A673 (cell line): ENCODE results near the gene MAP3K5. TPM values are rescaled to one million over a fixed set of nuclear protein-coding genes. Genes with fewer than 3 reads are reported as not detected.

Experiments
- BruUV-seq: library from RNA; stranded (reverse); fragments of 400-500 nt; replicated peaks from 2 replicates; lab custom pipeline; 2021; lab: Mats Ljungman, UMichigan
- CTCF ChIA-PET: fragments of 300-600 bp; sonication (Branson Sonifier 250); formaldehyde crosslinking; loops from one replicate; lab custom pipeline; 2022; ENCODE audit warnings: antibody characterized with exemption; lab: Charles Lee
- POLR2A ChIA-PET: fragments of 300-600 bp; sonication (Branson Sonifier 250); formaldehyde crosslinking; loops from one replicate; lab custom pipeline; 2022; ENCODE audit warnings: antibody characterized with exemption; ENCODE audit not compliant: low non-redundant PET; lab: Charles Lee
- DNase-seq: peaks from one replicate; pipeline ENCODE4 v3.0.0-alpha.2; 2015; ENCODE audit warnings: low spot score
- H3K27ac ChIP-seq: fragments of 200-600 bp; sonication (generic); 2 replicates; pipeline ENCODE4 v1.5.1; 2016; ENCODE audit warnings: mixed run types, low read depth, mild to moderate bottlenecking, mixed read lengths, antibody characterized with exemption, low read length; ENCODE audit not compliant: poor library complexity, severe bottlenecking
- H3K27me3 ChIP-seq: fragments of 200-600 bp; sonication (generic); replicated peaks from 2 replicates; pipeline ENCODE4 v1.6.1; 2017; ENCODE audit warnings: mixed run types, low read depth, mild to moderate bottlenecking, mixed read lengths, antibody characterized with exemption, low read length; ENCODE audit not compliant: insufficient read depth, poor library complexity
- H3K36me3 ChIP-seq: fragments of 200-600 bp; sonication (generic); 2 replicates; pipeline ENCODE4 v1.6.1; 2016; ENCODE audit warnings: mixed run types, mild to moderate bottlenecking, mixed read lengths, antibody characterized with exemption, low read length; ENCODE audit not compliant: insufficient read depth, poor library complexity, severe bottlenecking
- H3K4me1 ChIP-seq: fragments of 200-600 bp; sonication (generic); 2 replicates; pipeline ENCODE4 v1.6.1; 2017; ENCODE audit warnings: mixed run types, mild to moderate bottlenecking, mixed read lengths, antibody characterized with exemption, low read length; ENCODE audit not compliant: insufficient read depth, poor library complexity, severe bottlenecking
- H3K4me3 ChIP-seq: fragments of 200-600 bp; sonication (generic); 2 replicates; pipeline ENCODE4 v1.5.1; 2016; ENCODE audit warnings: low read depth, mixed run types, mild to moderate bottlenecking, mixed read lengths, low read length; ENCODE audit not compliant: poor library complexity, severe bottlenecking
- H3K9me3 ChIP-seq: fragments of 200-600 bp; sonication (generic); 2 replicates; pipeline ENCODE4 v1.6.1; 2016; ENCODE audit warnings: mixed run types, low read depth, mild to moderate bottlenecking, mixed read lengths, antibody characterized with exemption, low read length; ENCODE audit not compliant: poor library complexity, severe bottlenecking
- EZH2 ChIP-seq: fragments of 200-600 bp; sonication (generic); IDR thresholded peaks from 2 replicates; pipeline ENCODE4 v1.6.1; 2017; ENCODE audit warnings: borderline replicate concordance, low read depth, mild to moderate bottlenecking, mixed read lengths, antibody characterized with exemption, low read length; ENCODE audit not compliant: poor library complexity, severe bottlenecking
- intact Hi-C: fragments of 100-400 bp; cut with micrococcal nuclease; formaldehyde crosslinking; loops from one replicate; pipeline ENCODE4 v1.10.0; 2022; ENCODE audit not compliant: unreplicated experiment
- total RNA-seq: library from RNA; stranded (reverse); gene quantifications from 2 replicates; pipeline ENCODE4 v1.2.3, GENCODE V29; 2021
- TF ChIP-seq, protein P1 (sequence below): fragments of 300-800, 200-600 bp; sonication (generic); conservative IDR thresholded peaks from 2 replicates; pipeline ENCODE4 v1.5.1; 2017; ENCODE audit warnings: low read depth, mild to moderate bottlenecking, antibody characterized with exemption, low read length, moderate library complexity, mixed read lengths

Gene MAP3K5
- total RNA-seq, 1 experiment from 2014 or later = 5.4 TPM

GRCh38 chr6:136535017-136535765, 257.1 kb downstream of the MAP3K5 start:
- no peaks in the 10 kb centered on the region for H3K36me3 ChIP-seq
- ChIA-PET CTCF (no interaction called here), POLR2A (no interaction called here)
- no peaks in the 10 kb centered on the region for H3K27me3 ChIP-seq
- H3K4me1 ChIP-seq = no peaks in the 10 kb centered on the region
- TF ChIP-seq, protein P1, sequence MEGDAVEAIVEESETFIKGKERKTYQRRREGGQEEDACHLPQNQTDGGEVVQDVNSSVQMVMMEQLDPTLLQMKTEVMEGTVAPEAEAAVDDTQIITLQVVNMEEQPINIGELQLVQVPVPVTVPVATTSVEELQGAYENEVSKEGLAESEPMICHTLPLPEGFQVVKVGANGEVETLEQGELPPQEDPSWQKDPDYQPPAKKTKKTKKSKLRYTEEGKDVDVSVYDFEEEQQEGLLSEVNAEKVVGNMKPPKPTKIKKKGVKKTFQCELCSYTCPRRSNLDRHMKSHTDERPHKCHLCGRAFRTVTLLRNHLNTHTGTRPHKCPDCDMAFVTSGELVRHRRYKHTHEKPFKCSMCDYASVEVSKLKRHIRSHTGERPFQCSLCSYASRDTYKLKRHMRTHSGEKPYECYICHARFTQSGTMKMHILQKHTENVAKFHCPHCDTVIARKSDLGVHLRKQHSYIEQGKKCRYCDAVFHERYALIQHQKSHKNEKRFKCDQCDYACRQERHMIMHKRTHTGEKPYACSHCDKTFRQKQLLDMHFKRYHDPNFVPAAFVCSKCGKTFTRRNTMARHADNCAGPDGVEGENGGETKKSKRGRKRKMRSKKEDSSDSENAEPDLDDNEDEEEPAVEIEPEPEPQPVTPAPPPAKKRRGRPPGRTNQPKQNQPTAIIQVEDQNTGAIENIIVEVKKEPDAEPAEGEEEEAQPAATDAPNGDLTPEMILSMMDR = no peak
- no peak for TF ChIP-seq EZH2
- no TSS peak for BruUV-seq
- intact Hi-C loops = no loop called here
- no peak for DNase-seq
- no peak overlapping the region for H3K4me3 ChIP-seq
- no peaks in the 10 kb centered on the region for H3K9me3 ChIP-seq
- no peak overlapping the region for H3K27ac ChIP-seq

- CTCF ChIA-PET = no interaction called here
- TF ChIP-seq EZH2 = no peak
- TF ChIP-seq, protein P1 = no peak
- Histone ChIP-seq H3K4me3 (no peak overlapping the region), H3K27ac (no peak overlapping the region), H3K27me3 (no peaks in the 10 kb centered on the region), H3K36me3 (no peaks in the 10 kb centered on the region), H3K9me3 (no peaks in the 10 kb centered on the region), H3K4me1 (no peaks in the 10 kb centered on the region)
- intact Hi-C loops = no loop called here
- POLR2A ChIA-PET = no interaction called here
- no TSS peak for BruUV-seq
- no peak for DNase-seq
Measured at GRCh38 chr6:136534268-136534667, 258.0 kb downstream of the MAP3K5 start.

- Histone ChIP-seq H3K36me3 (no peaks in the 10 kb centered on the region), H3K4me3 (no peak overlapping the region), H3K9me3 (no peaks in the 10 kb centered on the region), H3K27ac (no peak overlapping the region), H3K4me1 (no peaks in the 10 kb centered on the region), H3K27me3 (no peaks in the 10 kb centered on the region)
- POLR2A ChIA-PET = no interaction called here
- intact Hi-C loops = no loop called here
- DNase-seq = no peak
- TF ChIP-seq EZH2 = no peak
- TF ChIP-seq, protein P1 = no peak
- BruUV-seq = no TSS peak
- CTCF ChIA-PET = no interaction called here
Measured at GRCh38 chr6:136533487-136533886, 258.8 kb downstream of the MAP3K5 start.
